GM10266 (cell line): ENCODE results near the gene CALHM1.

Experiments used
- DNase-seq: peaks from one replicate; pipeline ENCODE4 v3.0.0; 2012; ENCODE audit errors: extremely low spot score
- CTCF ChIP-seq: IDR thresholded peaks from 2 replicates; pipeline ENCODE4 v1.5.1; 2012; ENCODE audit warnings: mild to moderate bottlenecking, low read depth; ENCODE audit not compliant: control insufficient read depth, insufficient read depth; ENCODE audit errors: missing control alignments

The CALHM1 gene

GRCh38 chr10:103447187-103447586, 11.5 kb downstream of the CALHM1 start:
- no peak for TF ChIP-seq CTCF
- DNase-seq, result no peak

- no peak for DNase-seq
- no peak for TF ChIP-seq CTCF
Observed at GRCh38 chr10:103445767-103446567, 12.7 kb downstream of the CALHM1 start.

GRCh38 chr10:103445366-103445765, 13.3 kb downstream of the CALHM1 start:
- DNase-seq, result no peak
- TF ChIP-seq CTCF, result no peak

GRCh38 chr10:103444478-103444877, 14.2 kb downstream of the CALHM1 start:
- no peak for DNase-seq
- no peak for TF ChIP-seq CTCF

GRCh38 chr10:103443475-103444185, 15.1 kb downstream of the CALHM1 start:
- no peak for TF ChIP-seq CTCF
- no peak for DNase-seq

- TF ChIP-seq CTCF, result no peak
- no peak for DNase-seq
Observed at GRCh38 chr10:103442031-103442461, 16.7 kb downstream of the CALHM1 start.

GRCh38 chr10:103441611-103442010, 17.1 kb downstream of the CALHM1 start:
- no peak for TF ChIP-seq CTCF
- DNase-seq, result no peak
